GM21423 (cell line): ENCODE data around the gene NGRN.
"Not testable (repeated sequence)": the region's sequence is repeated elsewhere in the genome, so short reads cannot be mapped to it uniquely, and the experiment has no call there.

Source experiments
- ATAC-seq: cut with Tn5 transposase; IDR thresholded peaks from one replicate; pipeline ENCODE4 v1.9.1; 2021; ENCODE audit warnings: mild to moderate bottlenecking, moderate library complexity; ENCODE audit not compliant: unreplicated experiment

Gene NGRN

GRCh38 chr15:90281637-90282036, 16.2 kb downstream of the NGRN start:
- not testable (repeated sequence) for ATAC-seq

- ATAC-seq = no peak
Measured at GRCh38 chr15:90286678-90287077, 21.2 kb downstream of the NGRN start.

- no peak for ATAC-seq
Measured at GRCh38 chr15:90287101-90287500, 21.6 kb downstream of the NGRN start.

GRCh38 chr15:90287946-90288345, 22.5 kb downstream of the NGRN start:
- ATAC-seq = no peak

- ATAC-seq = no peak
Measured at GRCh38 chr15:90291679-90292356, 26.3 kb downstream of the NGRN start.

GRCh38 chr15:90293040-90293810, 27.8 kb downstream of the NGRN start:
- not testable (repeated sequence) for ATAC-seq

GRCh38 chr15:90294159-90294558, 28.7 kb downstream of the NGRN start:
- ATAC-seq = no peak

- ATAC-seq = no peak
Measured at GRCh38 chr15:90294601-90295269, 29.3 kb downstream of the NGRN start.

GRCh38 chr15:90295270-90295648, 29.8 kb downstream of the NGRN start:
- ATAC-seq = no peak

- not testable (repeated sequence) for ATAC-seq
Measured at GRCh38 chr15:90296316-90296884, 30.9 kb downstream of the NGRN start.

- ATAC-seq = no peak
Measured at GRCh38 chr15:90297021-90297420, 31.5 kb downstream of the NGRN start.

GRCh38 chr15:90300541-90300940, 35.1 kb downstream of the NGRN start:
- ATAC-seq = no peak

- ATAC-seq = no peak
Measured at GRCh38 chr15:90300988-90301706, 35.7 kb downstream of the NGRN start.

- no peak for ATAC-seq
Measured at GRCh38 chr15:90301707-90302300, 36.3 kb downstream of the NGRN start.

GRCh38 chr15:90305355-90305754, 39.9 kb downstream of the NGRN start:
- ATAC-seq = not testable (repeated sequence)

- no peak for ATAC-seq
Measured at GRCh38 chr15:90305932-90306331, 40.5 kb downstream of the NGRN start.

GRCh38 chr15:90306560-90306959, 41.1 kb downstream of the NGRN start:
- ATAC-seq = peak; percentile 51

- ATAC-seq = no peak
Measured at GRCh38 chr15:90307661-90308060, 42.2 kb downstream of the NGRN start.

GRCh38 chr15:90309020-90309419, 43.5 kb downstream of the NGRN start:
- no peak for ATAC-seq

GRCh38 chr15:90315278-90315982, 50.0 kb downstream of the NGRN start:
- no peak for ATAC-seq
